ENCODE results near the gene ZNF319.
A peak's percentile ranks its signal among the peaks of the same experiment; 100 is the strongest.

The ZNF319 gene

GRCh38 chr16:58026139-58026704, 25.8 kb upstream of the ZNF319 start:
- H3K4me3 ChIP-seq (ENCODE audit: low read length): peak overlapping the region; percentile 84

DNA sequence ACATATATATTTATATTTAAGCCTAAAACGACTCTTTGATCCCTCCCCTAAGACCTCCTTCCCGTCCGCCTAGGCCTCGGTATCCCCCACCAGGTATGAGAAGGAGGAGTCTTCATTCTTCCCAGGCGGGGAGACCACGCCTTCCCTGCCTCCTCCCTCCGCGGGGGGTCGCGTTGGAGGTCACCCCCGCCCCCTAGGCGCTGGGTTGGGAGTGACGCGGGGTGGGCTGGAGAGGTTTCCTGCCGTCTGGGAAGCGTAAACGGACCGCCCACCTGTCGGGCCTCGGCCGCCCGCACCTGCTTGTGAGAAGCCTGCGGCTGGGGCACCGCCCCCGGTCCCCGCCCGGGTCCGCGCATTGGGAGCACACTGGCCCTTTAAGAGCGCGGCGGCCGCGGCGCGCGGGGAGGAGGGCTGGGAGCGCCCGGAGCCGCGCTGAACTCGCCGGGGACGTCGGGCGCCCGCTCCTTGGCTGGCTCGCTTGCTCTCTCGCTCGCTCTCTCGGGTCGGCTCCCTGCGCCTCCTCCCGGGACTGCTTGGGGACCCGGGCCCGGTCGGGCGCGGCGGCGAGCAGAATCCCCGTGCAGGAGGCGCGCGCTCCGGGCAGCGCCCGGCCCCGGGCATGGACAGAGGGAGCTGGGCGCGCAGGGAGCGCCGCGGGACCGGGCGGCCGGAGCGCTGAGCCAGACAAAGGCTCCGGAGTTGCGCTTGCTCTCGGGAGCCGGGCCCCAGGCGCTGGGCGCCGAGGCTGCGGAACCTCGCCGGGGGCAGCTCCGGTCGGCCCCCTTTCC, 25.1 kb upstream of the ZNF319 start, which contains the start of gene MMP15:
MMP15 (plus strand) TSS at position 404 of the 788 bp plus-strand sequence. CDS start 597 bp downstream, outside the sequence.
- Histone ChIP-seq H3K9ac (ENCODE audit: low read depth, low read length) (peak within 1 kb of the TSS; percentile 76), H3K4me1 (ENCODE audit: insufficient read depth, low read length) (peaks cover 30% of the 10 kb centered on the region), H3K9me3 (ENCODE audit: insufficient read depth, low read depth, low read length) (no peaks in the 10 kb centered on the region), H3K27ac (ENCODE audit: low read depth, low read length) (peak within 1 kb of the TSS; percentile 51; the same call in 1 of the 2 replicates), H3K4me3 (ENCODE audit: low read length) (peak within 1 kb of the TSS; percentile 84), H3K27me3 (ENCODE audit: insufficient read depth, low read length) (peaks cover 17% of the 10 kb centered on the region; the same call in 1 of the 2 replicates), H3K36me3 (ENCODE audit: insufficient read depth, low read length) (no peaks in the 10 kb centered on the region)
- WGBS: under 1% methylated on average over 83 of the region's 90 CpGs

More at GRCh38 chr16:58026139-58026704, 25.8 kb upstream of the ZNF319 start:
- H3K4me1 ChIP-seq (ENCODE audit: insufficient read depth, low read length): peaks cover 30% of the 10 kb centered on the region
- no peaks in the 10 kb centered on the region for H3K36me3 ChIP-seq (ENCODE audit: insufficient read depth, low read length)
- H3K27ac ChIP-seq (ENCODE audit: low read depth, low read length): no peak overlapping the region
- H3K9me3 ChIP-seq (ENCODE audit: insufficient read depth, low read depth, low read length): no peaks in the 10 kb centered on the region
- WGBS: under 1% methylated on average over 65 of the region's 65 CpGs
- H3K9ac ChIP-seq (ENCODE audit: low read depth, low read length): peak overlapping the region; percentile 76
- peaks cover 17% of the 10 kb centered on the region; the same call in 1 of the 2 replicates for H3K27me3 ChIP-seq (ENCODE audit: insufficient read depth, low read length)

GRCh38 chr16:58024486-58025350, 24.2 kb upstream of the ZNF319 start:
- H3K36me3 ChIP-seq (ENCODE audit: insufficient read depth, low read length): no peaks in the 10 kb centered on the region
- H3K4me1 ChIP-seq (ENCODE audit: insufficient read depth, low read length): peaks cover 30% of the 10 kb centered on the region
- no peaks in the 10 kb centered on the region for H3K9me3 ChIP-seq (ENCODE audit: insufficient read depth, low read depth, low read length)
- H3K27ac ChIP-seq (ENCODE audit: low read depth, low read length): peak overlapping the region; percentile 51; the same call in 1 of the 2 replicates
- H3K9ac ChIP-seq (ENCODE audit: low read depth, low read length): peak overlapping the region; percentile 51; the same call in 1 of the 2 replicates
- H3K4me3 ChIP-seq (ENCODE audit: low read length): peak overlapping the region; percentile 84
- 9% methylated on average over 56 of the region's 57 CpGs for WGBS
- peaks cover 17% of the 10 kb centered on the region; the same call in 1 of the 2 replicates for H3K27me3 ChIP-seq (ENCODE audit: insufficient read depth, low read length)

- Histone ChIP-seq H3K4me3 (ENCODE audit: low read length) (no peak overlapping the region), H3K27me3 (ENCODE audit: insufficient read depth, low read length) (peaks cover 17% of the 10 kb centered on the region; the same call in 1 of the 2 replicates), H3K9ac (ENCODE audit: low read depth, low read length) (no peak overlapping the region), H3K36me3 (ENCODE audit: insufficient read depth, low read length) (peaks cover 1% of the 10 kb centered on the region; the same call in 1 of the 2 replicates), H3K4me1 (ENCODE audit: insufficient read depth, low read length) (peaks cover 16% of the 10 kb centered on the region), H3K27ac (ENCODE audit: low read depth, low read length) (no peak overlapping the region), H3K9me3 (ENCODE audit: insufficient read depth, low read depth, low read length) (no peaks in the 10 kb centered on the region)
- 33% methylated on average over 16 of the region's 18 CpGs for WGBS
Measured at GRCh38 chr16:58022601-58023371, 22.3 kb upstream of the ZNF319 start.

- Histone ChIP-seq H3K4me3 (ENCODE audit: low read length) (no peak overlapping the region), H3K27me3 (ENCODE audit: insufficient read depth, low read length) (peaks cover 17% of the 10 kb centered on the region; the same call in 1 of the 2 replicates), H3K27ac (ENCODE audit: low read depth, low read length) (no peak overlapping the region), H3K4me1 (ENCODE audit: insufficient read depth, low read length) (peaks cover 15% of the 10 kb centered on the region), H3K9ac (ENCODE audit: low read depth, low read length) (no peak overlapping the region), H3K9me3 (ENCODE audit: insufficient read depth, low read depth, low read length) (no peaks in the 10 kb centered on the region), H3K36me3 (ENCODE audit: insufficient read depth, low read length) (peaks cover 10% of the 10 kb centered on the region; the same call in 1 of the 2 replicates)
- 87% methylated on average over 8 of the region's 8 CpGs for WGBS
Measured at GRCh38 chr16:58021661-58022551, 21.4 kb upstream of the ZNF319 start.

GRCh38 chr16:58020628-58021521, 20.4 kb upstream of the ZNF319 start:
- Histone ChIP-seq H3K9ac (ENCODE audit: low read depth, low read length) (no peak overlapping the region), H3K9me3 (ENCODE audit: insufficient read depth, low read depth, low read length) (no peaks in the 10 kb centered on the region), H3K27me3 (ENCODE audit: insufficient read depth, low read length) (peaks cover 17% of the 10 kb centered on the region; the same call in 1 of the 2 replicates), H3K4me1 (ENCODE audit: insufficient read depth, low read length) (peaks cover 15% of the 10 kb centered on the region), H3K36me3 (ENCODE audit: insufficient read depth, low read length) (peaks cover 10% of the 10 kb centered on the region; the same call in 1 of the 2 replicates), H3K27ac (ENCODE audit: low read depth, low read length) (no peak overlapping the region), H3K4me3 (ENCODE audit: low read length) (no peak overlapping the region)
- WGBS: 83% methylated on average over 7 of the region's 8 CpGs

- Histone ChIP-seq H3K36me3 (ENCODE audit: insufficient read depth, low read length) (peaks cover 10% of the 10 kb centered on the region; the same call in 1 of the 2 replicates), H3K27ac (ENCODE audit: low read depth, low read length) (no peak overlapping the region), H3K9me3 (ENCODE audit: insufficient read depth, low read depth, low read length) (no peaks in the 10 kb centered on the region), H3K4me1 (ENCODE audit: insufficient read depth, low read length) (peaks cover 15% of the 10 kb centered on the region), H3K27me3 (ENCODE audit: insufficient read depth, low read length) (peaks cover 16% of the 10 kb centered on the region; the same call in 1 of the 2 replicates), H3K4me3 (ENCODE audit: low read length) (no peak overlapping the region), H3K9ac (ENCODE audit: low read depth, low read length) (no peak overlapping the region)
- 81% methylated on average over 8 of the region's 8 CpGs for WGBS
Measured at GRCh38 chr16:58019866-58020538, 19.5 kb upstream of the ZNF319 start.

DNA sequence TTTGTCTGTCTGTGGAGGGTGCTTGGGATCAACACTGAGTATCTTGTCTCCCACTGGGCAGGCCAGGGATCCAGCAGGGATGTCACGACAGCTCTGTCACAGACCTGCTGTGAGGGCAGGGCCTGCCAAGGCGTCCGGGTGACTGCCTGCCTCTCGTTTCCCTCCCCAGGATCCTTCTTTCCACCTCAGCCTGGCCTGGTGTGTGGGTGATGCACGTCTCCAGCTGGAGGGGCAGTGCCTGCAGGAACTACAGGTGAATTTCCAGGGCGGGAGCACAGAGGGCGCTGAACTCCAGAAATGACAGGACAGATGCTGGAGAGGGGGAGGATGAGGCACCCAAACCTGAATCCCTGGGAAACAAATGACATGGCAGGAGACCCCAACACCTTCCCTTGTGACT, 18.3 kb upstream of the ZNF319 start:
- 80% methylated on average over 7 of the region's 7 CpGs for WGBS
- H3K27ac ChIP-seq (ENCODE audit: low read depth, low read length): no peak overlapping the region

More for the DNA sequence above, 18.3 kb upstream of the ZNF319 start:
- Histone ChIP-seq H3K27me3 (ENCODE audit: insufficient read depth, low read length) (peaks cover 6% of the 10 kb centered on the region; the same call in 1 of the 2 replicates), H3K9ac (ENCODE audit: low read depth, low read length) (no peak overlapping the region), H3K4me3 (ENCODE audit: low read length) (no peak overlapping the region), H3K9me3 (ENCODE audit: insufficient read depth, low read depth, low read length) (no peaks in the 10 kb centered on the region), H3K4me1 (ENCODE audit: insufficient read depth, low read length) (peaks cover 15% of the 10 kb centered on the region), H3K36me3 (ENCODE audit: insufficient read depth, low read length) (peaks cover 10% of the 10 kb centered on the region; the same call in 1 of the 2 replicates)
